M059J (cell line): Measurements from ENCODE around the gene FOXP3. TPM values are rescaled to one million over a fixed set of nuclear protein-coding genes. Genes with fewer than 3 reads are reported as not detected.
"Not testable (repeated sequence)": the region's sequence is repeated elsewhere in the genome, so short reads cannot be mapped to it uniquely, and the experiment has no call there.

Source experiments
- DNase-seq: peaks from one replicate; pipeline ENCODE4 v3.0.0-alpha.2; 2012; ENCODE audit warnings: low read depth
- total RNA-seq: library from RNA; depleted of rRNA; stranded (reverse); fragments of >200 nt; shearing (Covaris generic); gene quantifications from 2 replicates; pipeline ENCODE4 v1.2.3, GENCODE V29; 2014; rRNA removed

The FOXP3 gene
- 0.07 TPM in 1 of 2 replicates, not detected in the other for total RNA-seq

GRCh38 chrX:49264460-49264859 lies at the start of gene FOXP3:
Gene FOXP3 (minus strand): TSS chrX:49264710. CDS start chrX:49258505, 6,205 bp downstream.
- no peak for DNase-seq

- no peak for DNase-seq
Observed at GRCh38 chrX:49312176-49312575, 47.7 kb upstream of the FOXP3 start.

GRCh38 chrX:49310371-49310770 lies 45.9 kb upstream of the FOXP3 start:
- DNase-seq, result no peak

- DNase-seq, result peak; percentile 14
Observed at GRCh38 chrX:49309401-49309981, 45.0 kb upstream of the FOXP3 start.

- DNase-seq, result peak; percentile 19
Observed at GRCh38 chrX:49308604-49309269, 44.2 kb upstream of the FOXP3 start.

- DNase-seq, result not testable (repeated sequence)
Observed at GRCh38 chrX:49307775-49308174, 43.3 kb upstream of the FOXP3 start.

- DNase-seq, result no peak
Observed at GRCh38 chrX:49303346-49303745, 38.8 kb upstream of the FOXP3 start, which contains the start of gene GAGE10. Gene GAGE10 (plus strand): TSS chrX:49303646. CDS start chrX:49304860, 1,214 bp downstream.

GRCh38 chrX:49300703-49301102 lies 36.2 kb upstream of the FOXP3 start:
- DNase-seq, result no peak

- not testable (repeated sequence) for DNase-seq
Observed at GRCh38 chrX:49299293-49299692, 34.8 kb upstream of the FOXP3 start.

GRCh38 chrX:49292400-49293362 lies 28.2 kb upstream of the FOXP3 start:
- DNase-seq, result no peak

GRCh38 chrX:49291615-49292337 lies 27.3 kb upstream of the FOXP3 start:
- peak; percentile 53 for DNase-seq

- DNase-seq, result no peak
Observed at GRCh38 chrX:49290215-49290614, 25.7 kb upstream of the FOXP3 start.

GRCh38 chrX:49287665-49288064 lies 23.2 kb upstream of the FOXP3 start:
- no peak for DNase-seq

GRCh38 chrX:49286581-49286980 lies 22.1 kb upstream of the FOXP3 start:
- no peak for DNase-seq

- no peak for DNase-seq
Observed at GRCh38 chrX:49286136-49286535, 21.6 kb upstream of the FOXP3 start.

- DNase-seq, result no peak
Observed at GRCh38 chrX:49284212-49284611, 19.7 kb upstream of the FOXP3 start.

GRCh38 chrX:49282647-49283011 lies 18.1 kb upstream of the FOXP3 start:
- no peak for DNase-seq

- no peak for DNase-seq
Observed at GRCh38 chrX:49278081-49278480, 13.6 kb upstream of the FOXP3 start.

- DNase-seq, result no peak
Observed at GRCh38 chrX:49277535-49277830, 13.0 kb upstream of the FOXP3 start.

GRCh38 chrX:49276671-49277534 lies 12.4 kb upstream of the FOXP3 start:
- DNase-seq, result no peak

GRCh38 chrX:49276207-49276606 lies 11.7 kb upstream of the FOXP3 start:
- no peak for DNase-seq
